Measurements from ENCODE around the gene KIF22.

The KIF22 gene

GRCh38 chr16:29790183-29790948 is at the start of gene KIF22:
TSS of gene KIF22 (plus strand) at chr16:29790751. CDS start at chr16:29790760, 9 bp downstream.
- peak; percentile 99 for DNase-seq (ENCODE audit: extremely low spot score)
- ChIA-PET CTCF (interaction anchor here (0.6 to 1.7 kb wide), 12 partner anchors 11 to 241 kb away, joined by 3 to 6 read pairs (median 3); partner anchors contain the start of gene PAGR1), POLR2A (interaction anchor here (0.7 to 6.8 kb wide), 29 partner anchors 11 to 229 kb away, joined by 3 to 92 read pairs (median 4); partner anchors contain the start of genes MAZ, MVP, PAGR1 and PRRT2)
- TF ChIP-seq FOXA1 (IDR thresholded peaks at IDR 0.05), result no peak
- TF ChIP-seq BHLHE40 (IDR thresholded peaks at IDR 0.05; ENCODE audit: borderline replicate concordance), result no peak
- TF ChIP-seq NFRKB (IDR thresholded peaks at IDR 0.05), result peak; percentile 21; the same call in 1 of the 2 replicates
- no peak for TF ChIP-seq ZNF384 (IDR thresholded peaks at IDR 0.05)
- TF ChIP-seq LEF1 (IDR thresholded peaks at IDR 0.05; ENCODE audit: borderline replicate concordance), result no peak
- no peak for TF ChIP-seq FOXK2 (IDR thresholded peaks at IDR 0.05)
- peak; percentile 26; the same call in 1 of the 2 replicates for TF ChIP-seq ELF4 (IDR thresholded peaks at IDR 0.05)
- no peak for TF ChIP-seq SP1 (IDR thresholded peaks at IDR 0.05)
- TF ChIP-seq HDGF (IDR thresholded peaks at IDR 0.05; ENCODE audit: borderline replicate concordance), result no peak
- TF ChIP-seq CTBP1 (IDR thresholded peaks at IDR 0.05; ENCODE audit: borderline replicate concordance), result peak; percentile 69
- no peak for TF ChIP-seq PKNOX1 (IDR thresholded peaks at IDR 0.05)
- TF ChIP-seq FOXM1 (IDR thresholded peaks at IDR 0.05; ENCODE audit: borderline replicate concordance), result no peak
- TF ChIP-seq TARDBP (IDR thresholded peaks at IDR 0.05), result peak; percentile 78
- no peak for TF ChIP-seq SUZ12 (IDR thresholded peaks at IDR 0.05)
- TF ChIP-seq L3MBTL2 (conservative IDR thresholded peaks at IDR 0.05), result peak; percentile 50
- TF ChIP-seq ARNT (IDR thresholded peaks at IDR 0.05), result no peak

- DNase-seq (ENCODE audit: extremely low spot score), result no peak
- ChIA-PET POLR2A (no interaction called here), CTCF (no interaction called here)
- TF ChIP-seq FOXM1 (IDR thresholded peaks at IDR 0.05; ENCODE audit: borderline replicate concordance) (no peak), FOXA1 (IDR thresholded peaks at IDR 0.05) (no peak), SUZ12 (IDR thresholded peaks at IDR 0.05) (no peak)
Measured at GRCh38 chr16:29742683-29743275, 47.8 kb upstream of the KIF22 start.

- CTCF ChIA-PET, result no interaction called here
- POLR2A ChIA-PET, result no interaction called here
Measured at GRCh38 chr16:29743475-29743826, 47.1 kb upstream of the KIF22 start.

GRCh38 chr16:29743827-29744531 is 46.6 kb upstream of the KIF22 start:
- POLR2A ChIA-PET, result no interaction called here
- CTCF ChIA-PET, result no interaction called here
- DNase-seq (ENCODE audit: extremely low spot score), result no peak
- TF ChIP-seq FOXA1 (IDR thresholded peaks at IDR 0.05) (no peak), SUZ12 (IDR thresholded peaks at IDR 0.05) (no peak), SP1 (IDR thresholded peaks at IDR 0.05) (no peak), ELF4 (IDR thresholded peaks at IDR 0.05) (no peak), CTBP1 (IDR thresholded peaks at IDR 0.05; ENCODE audit: borderline replicate concordance) (no peak), ARNT (IDR thresholded peaks at IDR 0.05) (no peak), BHLHE40 (IDR thresholded peaks at IDR 0.05; ENCODE audit: borderline replicate concordance) (no peak), PKNOX1 (IDR thresholded peaks at IDR 0.05) (no peak), LEF1 (IDR thresholded peaks at IDR 0.05; ENCODE audit: borderline replicate concordance) (no peak), FOXK2 (IDR thresholded peaks at IDR 0.05) (no peak), FOXM1 (IDR thresholded peaks at IDR 0.05; ENCODE audit: borderline replicate concordance) (no peak), HDGF (IDR thresholded peaks at IDR 0.05; ENCODE audit: borderline replicate concordance) (no peak), L3MBTL2 (conservative IDR thresholded peaks at IDR 0.05) (no peak), NFRKB (IDR thresholded peaks at IDR 0.05) (no peak), TARDBP (IDR thresholded peaks at IDR 0.05) (no peak), ZNF384 (IDR thresholded peaks at IDR 0.05) (no peak)

More at GRCh38 chr16:29743475-29743826, 47.1 kb upstream of the KIF22 start:
- TF ChIP-seq ARNT (IDR thresholded peaks at IDR 0.05) (no peak), LEF1 (IDR thresholded peaks at IDR 0.05; ENCODE audit: borderline replicate concordance) (no peak), ZNF384 (IDR thresholded peaks at IDR 0.05) (no peak)
- DNase-seq (ENCODE audit: extremely low spot score), result no peak

- TF ChIP-seq HDGF (IDR thresholded peaks at IDR 0.05; ENCODE audit: borderline replicate concordance) (no peak), LEF1 (IDR thresholded peaks at IDR 0.05; ENCODE audit: borderline replicate concordance) (no peak)
- CTCF ChIA-PET, result no interaction called here
- no peak for DNase-seq (ENCODE audit: extremely low spot score)
- POLR2A ChIA-PET, result no interaction called here
Measured at GRCh38 chr16:29744541-29745101, 45.9 kb upstream of the KIF22 start.

GRCh38 chr16:29745121-29745852 is 45.3 kb upstream of the KIF22 start:
- POLR2A ChIA-PET, result no interaction called here
- TF ChIP-seq ELF4 (IDR thresholded peaks at IDR 0.05) (no peak), SUZ12 (IDR thresholded peaks at IDR 0.05) (no peak), ZNF384 (IDR thresholded peaks at IDR 0.05) (no peak), FOXK2 (IDR thresholded peaks at IDR 0.05) (no peak), NFRKB (IDR thresholded peaks at IDR 0.05) (no peak), BHLHE40 (IDR thresholded peaks at IDR 0.05; ENCODE audit: borderline replicate concordance) (no peak)
- CTCF ChIA-PET, result no interaction called here
- DNase-seq (ENCODE audit: extremely low spot score), result no peak
